PC-3 (cell line): Measurements from ENCODE around the gene TGM2. TPM values are rescaled to one million over a fixed set of nuclear protein-coding genes. Genes with fewer than 3 reads are reported as not detected.

Source experiments
- ATAC-seq: fragments of 200-7000 bp; cut with Tn5 transposase; 2 replicates; pipeline ENCODE4 v1.9.1; 2020; ENCODE audit warnings: mild to moderate bottlenecking, moderate library complexity
- BruUV-seq: library from RNA; stranded (reverse); fragments of 400-500 nt; replicated peaks from 2 replicates; lab custom pipeline; 2021; lab: Mats Ljungman, UMichigan
- CTCF ChIA-PET: fragments of 300-600 bp; sonication (Branson Sonifier 250); formaldehyde crosslinking; loops from one replicate; lab custom pipeline; 2022; ENCODE audit warnings: antibody characterized with exemption; lab: Charles Lee
- POLR2A ChIA-PET: fragments of 300-600 bp; sonication (Branson Sonifier 250); formaldehyde crosslinking; loops from one replicate; lab custom pipeline; 2022; ENCODE audit warnings: antibody characterized with exemption; ENCODE audit not compliant: unreplicated experiment; lab: Charles Lee
- DNase-seq: peaks from one replicate; pipeline ENCODE4 v3.0.0-alpha.2; 2015
- H2AFZ ChIP-seq: fragments of 300-600 bp; sonication (generic); 2 replicates; pipeline ENCODE4 v1.6.0; 2016; ENCODE audit warnings: antibody characterized with exemption, low read length
- H3F3A ChIP-seq: fragments of 300-600 bp; sonication (generic); one replicate; pipeline ENCODE4 v1.6.0; 2017; ENCODE audit warnings: antibody characterized with exemption, low read length, control low read depth, mild to moderate bottlenecking; ENCODE audit not compliant: unreplicated experiment
- H3K27ac ChIP-seq: fragments of 300-600 bp; sonication (generic); 2 replicates; pipeline ENCODE4 v1.5.1; 2016; ENCODE audit warnings: mild to moderate bottlenecking, low read length
- H3K27me3 ChIP-seq: fragments of 300-600 bp; sonication (generic); 2 replicates; pipeline ENCODE4 v1.6.1; 2016; ENCODE audit warnings: low read length, mixed read lengths
- H3K36me3 ChIP-seq: fragments of 300-600 bp; sonication (generic); 2 replicates; pipeline ENCODE4 v1.6.1; 2016; ENCODE audit warnings: low read depth, mixed run types, low read length, mixed read lengths
- H3K4me1 ChIP-seq: fragments of 300-600 bp; sonication (generic); 2 replicates; pipeline ENCODE4 v1.5.1; 2016; ENCODE audit warnings: low read length; ENCODE audit not compliant: insufficient read depth
- H3K4me2 ChIP-seq: fragments of 300-600 bp; sonication (generic); 2 replicates; pipeline ENCODE4 v1.6.0; 2016; ENCODE audit warnings: low read length
- H3K4me3 ChIP-seq: fragments of 300-600 bp; sonication (generic); 2 replicates; pipeline ENCODE4 v1.5.1; 2016; ENCODE audit warnings: mild to moderate bottlenecking, low read length, mixed read lengths
- H3K79me2 ChIP-seq: fragments of 300-600 bp; sonication (generic); 2 replicates; pipeline ENCODE4 v1.6.1; 2017; ENCODE audit warnings: low read length, mixed read lengths
- H3K9ac ChIP-seq: fragments of 300-600 bp; sonication (generic); 2 replicates; pipeline ENCODE4 v1.6.0; 2016; ENCODE audit warnings: mild to moderate bottlenecking, low read length
- H3K9me2 ChIP-seq: fragments of 300-600 bp; sonication (generic); replicated peaks from 2 replicates; pipeline ENCODE4 v1.6.1; 2016; ENCODE audit warnings: mixed run types, low read length, mixed read lengths
- H3K9me3 ChIP-seq: fragments of 300-600 bp; sonication (generic); 2 replicates; pipeline ENCODE4 v1.6.1; 2016; ENCODE audit warnings: low read length, mixed read lengths
- H4K20me1 ChIP-seq: fragments of 300-600 bp; sonication (generic); 2 replicates; pipeline ENCODE4 v1.6.1; 2016; ENCODE audit warnings: low read length, mixed read lengths
- EZH2 ChIP-seq: fragments of 300-600 bp; sonication (generic); IDR thresholded peaks from one replicate; pipeline ENCODE4 v1.6.1; 2017; ENCODE audit warnings: antibody characterized with exemption, mild to moderate bottlenecking, low read length; ENCODE audit not compliant: unreplicated experiment
- EZH2phosphoT487 ChIP-seq: fragments of 300-600 bp; sonication (generic); IDR thresholded peaks from 2 replicates; pipeline ENCODE4 v1.6.1; 2018; ENCODE audit warnings: mild to moderate bottlenecking, antibody characterized with exemption, low read length, borderline replicate concordance
- intact Hi-C: fragments of 100-400 bp; cut with micrococcal nuclease; formaldehyde crosslinking; loops from 2 replicates; pipeline ENCODE4 v1.9.0; 2023
- total RNA-seq: library from RNA; depleted of rRNA; stranded (reverse); fragments of >200 nt; gene quantifications from 2 replicates; pipeline ENCODE4 v1.2.3, GENCODE V29; 2014
- TF ChIP-seq, protein P1 (sequence below): fragments of 300-600 bp; sonication (generic); conservative IDR thresholded peaks from 2 replicates; pipeline ENCODE4 v1.5.1; 2017; ENCODE audit warnings: antibody characterized with exemption, low read depth, mild to moderate bottlenecking, low read length

TGM2 gene
- total RNA-seq, 1 experiment from 2014 or later, result 583 TPM

DNA sequence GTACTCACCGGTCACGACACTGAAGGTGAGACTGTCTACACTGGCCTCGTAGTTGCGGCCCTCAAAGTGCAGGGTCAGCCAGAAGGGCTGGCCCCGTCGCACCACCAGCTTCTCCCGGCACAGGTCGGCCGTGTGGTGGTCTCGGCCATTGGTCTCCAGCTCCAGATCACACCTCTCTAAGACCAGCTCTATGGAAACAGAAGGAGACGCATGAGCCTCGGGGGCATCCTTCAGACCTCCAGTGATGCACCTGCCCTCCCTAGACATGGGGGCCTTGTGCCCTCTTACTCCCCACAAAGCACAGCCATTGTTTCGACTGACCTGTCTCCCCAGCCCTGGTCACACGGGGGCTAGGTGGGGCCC lies 3.7 kb downstream of the TGM2 start:
- Histone ChIP-seq H4K20me1 (no peaks in the 10 kb centered on the region), H3K9ac (no peak overlapping the region), H3K9me3 (no peaks in the 10 kb centered on the region), H3K4me3 (no peak overlapping the region), H3K9me2 (no peaks in the 10 kb centered on the region), H3K79me2 (peaks cover 60% of the 10 kb centered on the region), H2AFZ (no peak overlapping the region), H3K27ac (no peak overlapping the region), H3K4me2 (no peak overlapping the region), H3K27me3 (no peaks in the 10 kb centered on the region), H3F3A (no peaks in the 10 kb centered on the region), H3K4me1 (peaks cover 54% of the 10 kb centered on the region), H3K36me3 (peaks cover 47% of the 10 kb centered on the region)
- TF ChIP-seq, protein P1, sequence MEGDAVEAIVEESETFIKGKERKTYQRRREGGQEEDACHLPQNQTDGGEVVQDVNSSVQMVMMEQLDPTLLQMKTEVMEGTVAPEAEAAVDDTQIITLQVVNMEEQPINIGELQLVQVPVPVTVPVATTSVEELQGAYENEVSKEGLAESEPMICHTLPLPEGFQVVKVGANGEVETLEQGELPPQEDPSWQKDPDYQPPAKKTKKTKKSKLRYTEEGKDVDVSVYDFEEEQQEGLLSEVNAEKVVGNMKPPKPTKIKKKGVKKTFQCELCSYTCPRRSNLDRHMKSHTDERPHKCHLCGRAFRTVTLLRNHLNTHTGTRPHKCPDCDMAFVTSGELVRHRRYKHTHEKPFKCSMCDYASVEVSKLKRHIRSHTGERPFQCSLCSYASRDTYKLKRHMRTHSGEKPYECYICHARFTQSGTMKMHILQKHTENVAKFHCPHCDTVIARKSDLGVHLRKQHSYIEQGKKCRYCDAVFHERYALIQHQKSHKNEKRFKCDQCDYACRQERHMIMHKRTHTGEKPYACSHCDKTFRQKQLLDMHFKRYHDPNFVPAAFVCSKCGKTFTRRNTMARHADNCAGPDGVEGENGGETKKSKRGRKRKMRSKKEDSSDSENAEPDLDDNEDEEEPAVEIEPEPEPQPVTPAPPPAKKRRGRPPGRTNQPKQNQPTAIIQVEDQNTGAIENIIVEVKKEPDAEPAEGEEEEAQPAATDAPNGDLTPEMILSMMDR, result no peak
- TF ChIP-seq EZH2 (no peak), EZH2phosphoT487 (no peak)
- ATAC-seq (no peak), DNase-seq (no peak)
- ChIA-PET POLR2A (no interaction called here), CTCF (no interaction called here)
- intact Hi-C loops, result no loop called here
- no TSS peak for BruUV-seq

DNA sequence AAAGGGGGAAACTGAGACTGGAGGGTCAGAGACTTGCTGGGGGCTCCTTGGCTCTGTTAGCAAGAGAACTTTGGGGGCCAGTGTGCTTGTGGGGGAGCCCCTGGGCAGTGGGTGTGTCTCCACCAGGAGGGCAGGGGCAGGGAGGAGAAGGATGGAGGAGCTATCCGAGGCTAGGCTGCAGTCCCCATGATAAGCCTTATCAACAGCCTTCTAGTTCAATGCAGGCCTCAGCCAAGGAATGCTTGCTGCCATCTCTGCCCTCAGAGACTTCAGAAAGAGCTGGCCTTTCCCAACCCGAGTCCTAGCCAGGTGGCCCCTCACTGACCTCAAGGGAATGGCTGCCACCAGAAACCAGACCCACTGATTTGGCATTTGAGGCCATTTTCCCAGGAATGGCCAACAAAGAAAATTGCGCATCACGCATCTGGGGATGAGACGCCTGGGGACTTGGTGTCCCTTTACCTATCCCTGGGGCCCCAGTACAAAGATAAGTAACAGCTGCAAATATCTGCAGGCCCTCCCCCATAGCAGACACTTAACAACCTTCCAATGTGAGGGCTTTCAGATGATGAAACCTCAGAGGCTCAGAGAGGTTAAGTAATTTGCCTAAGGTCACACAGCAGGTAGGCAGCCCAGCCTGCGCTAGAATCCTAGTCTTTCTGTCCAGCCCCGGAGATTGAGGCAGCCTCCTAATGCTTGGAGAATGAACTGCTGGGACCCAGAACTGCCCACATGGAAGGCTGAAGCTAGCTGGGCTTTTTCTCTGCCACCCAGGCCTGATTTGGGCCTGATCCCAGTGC lies 4.9 kb downstream of the TGM2 start:
- ChIA-PET CTCF (no interaction called here), POLR2A (no interaction called here)
- Histone ChIP-seq H3K27me3 (no peaks in the 10 kb centered on the region), H3K9ac (no peak overlapping the region), H3K9me3 (no peaks in the 10 kb centered on the region), H3F3A (no peaks in the 10 kb centered on the region), H3K27ac (no peak overlapping the region), H3K4me2 (no peak overlapping the region), H3K79me2 (peaks cover 54% of the 10 kb centered on the region), H3K4me3 (no peak overlapping the region), H3K4me1 (peaks cover 45% of the 10 kb centered on the region), H3K9me2 (no peaks in the 10 kb centered on the region), H3K36me3 (peaks cover 59% of the 10 kb centered on the region), H4K20me1 (no peaks in the 10 kb centered on the region), H2AFZ (no peak overlapping the region)
- BruUV-seq, result no TSS peak
- no peak for ATAC-seq
- intact Hi-C loops, result loop anchor here (5.0 kb wide), 1 partner anchor 43 kb away; no protein-coding TSS in a partner anchor
- DNase-seq, result no peak
- TF ChIP-seq, protein P1, result no peak
- TF ChIP-seq EZH2phosphoT487, result no peak
- TF ChIP-seq EZH2, result no peak

DNA sequence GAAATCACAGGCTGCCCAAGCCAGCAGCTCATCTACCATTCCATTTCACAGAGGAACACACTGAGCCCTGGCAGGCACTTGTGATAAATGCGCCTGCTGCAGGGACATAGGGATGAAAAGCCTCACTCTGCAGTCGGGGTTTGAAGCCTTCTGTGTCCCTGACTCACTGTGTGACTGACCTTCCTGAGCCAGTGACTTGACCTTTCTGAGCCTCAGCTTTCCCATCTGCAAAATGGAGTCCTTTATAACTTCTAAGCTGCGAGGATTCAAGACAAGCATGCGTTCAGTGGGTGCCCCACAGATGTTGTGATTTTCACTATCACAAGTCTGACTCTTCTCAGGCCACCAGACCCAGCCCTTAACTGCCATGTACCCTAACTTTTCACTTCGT lies 5.5 kb downstream of the TGM2 start:
- no peaks in the 10 kb centered on the region for H3K9me3 ChIP-seq
- no peak overlapping the region for H2AFZ ChIP-seq
- no peaks in the 10 kb centered on the region for H4K20me1 ChIP-seq
- ATAC-seq, result no peak
- H3K4me2 ChIP-seq, result no peak overlapping the region
- intact Hi-C loops, result loop anchor here (5.0 kb wide), 1 partner anchor 42 kb away; no protein-coding TSS in a partner anchor
- POLR2A ChIA-PET, result no interaction called here
- BruUV-seq, result no TSS peak
- peaks cover 48% of the 10 kb centered on the region for H3K79me2 ChIP-seq
- H3K4me3 ChIP-seq, result no peak overlapping the region
- H3K9me2 ChIP-seq, result no peaks in the 10 kb centered on the region
- CTCF ChIA-PET, result no interaction called here
- H3K36me3 ChIP-seq, result peaks cover 63% of the 10 kb centered on the region
- no peaks in the 10 kb centered on the region for H3F3A ChIP-seq
- no peak overlapping the region for H3K9ac ChIP-seq
- TF ChIP-seq EZH2, result no peak
- TF ChIP-seq, protein P1, result no peak
- no peak for TF ChIP-seq EZH2phosphoT487
- peaks cover 41% of the 10 kb centered on the region for H3K4me1 ChIP-seq
- no peak overlapping the region for H3K27ac ChIP-seq
- DNase-seq, result no peak
- no peaks in the 10 kb centered on the region for H3K27me3 ChIP-seq
